ENCODE measurements around the gene CIAO2B.

DNA sequence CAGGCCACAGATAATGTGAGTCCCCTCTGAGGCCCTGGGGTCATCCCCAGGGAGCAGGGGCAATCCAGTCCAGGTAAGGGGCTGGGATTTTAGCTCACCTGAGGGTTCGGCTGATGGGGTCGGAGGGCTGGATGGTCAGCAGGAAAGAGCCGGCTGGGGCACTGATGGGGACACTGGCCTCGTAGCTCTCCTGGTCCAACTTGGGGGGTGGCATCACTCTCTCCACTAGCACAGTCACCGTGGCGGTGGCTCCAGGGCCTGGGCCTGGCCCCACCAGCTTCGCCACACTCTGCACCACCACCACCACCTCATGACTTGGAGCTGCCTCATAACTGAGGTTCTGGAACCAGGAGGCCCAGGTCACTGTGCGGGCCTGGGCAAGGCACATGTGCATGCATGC lies 22.4 kb downstream of the CIAO2B start:
- no peak for TF ChIP-seq POLR2AphosphoS5 (IDR thresholded peaks at IDR 0.05)
- TF ChIP-seq, protein P1, sequence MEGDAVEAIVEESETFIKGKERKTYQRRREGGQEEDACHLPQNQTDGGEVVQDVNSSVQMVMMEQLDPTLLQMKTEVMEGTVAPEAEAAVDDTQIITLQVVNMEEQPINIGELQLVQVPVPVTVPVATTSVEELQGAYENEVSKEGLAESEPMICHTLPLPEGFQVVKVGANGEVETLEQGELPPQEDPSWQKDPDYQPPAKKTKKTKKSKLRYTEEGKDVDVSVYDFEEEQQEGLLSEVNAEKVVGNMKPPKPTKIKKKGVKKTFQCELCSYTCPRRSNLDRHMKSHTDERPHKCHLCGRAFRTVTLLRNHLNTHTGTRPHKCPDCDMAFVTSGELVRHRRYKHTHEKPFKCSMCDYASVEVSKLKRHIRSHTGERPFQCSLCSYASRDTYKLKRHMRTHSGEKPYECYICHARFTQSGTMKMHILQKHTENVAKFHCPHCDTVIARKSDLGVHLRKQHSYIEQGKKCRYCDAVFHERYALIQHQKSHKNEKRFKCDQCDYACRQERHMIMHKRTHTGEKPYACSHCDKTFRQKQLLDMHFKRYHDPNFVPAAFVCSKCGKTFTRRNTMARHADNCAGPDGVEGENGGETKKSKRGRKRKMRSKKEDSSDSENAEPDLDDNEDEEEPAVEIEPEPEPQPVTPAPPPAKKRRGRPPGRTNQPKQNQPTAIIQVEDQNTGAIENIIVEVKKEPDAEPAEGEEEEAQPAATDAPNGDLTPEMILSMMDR (IDR thresholded peaks at IDR 0.05) = no peak
